NCI-H146 treated with DMSO at 0.1 percent for 48 hours (cell line): Measurements from ENCODE around the gene MYH11.
"Not testable (repeated sequence)": the region's sequence is repeated elsewhere in the genome, so short reads cannot be mapped to it uniquely, and the experiment has no call there.

Experiments used
- DNase-seq: peaks from one replicate; lab custom pipeline; 2025; ENCODE audit not compliant: unreplicated experiment; lab: John Stamatoyannopoulos, UW

The MYH11 gene

GRCh38 chr16:15846510-15846909, 10.3 kb downstream of the MYH11 start:
- no peak for DNase-seq

- DNase-seq, result no peak
Measured at GRCh38 chr16:15843635-15844279, 13.1 kb downstream of the MYH11 start.

GRCh38 chr16:15839204-15839603, 17.6 kb downstream of the MYH11 start:
- DNase-seq, result not testable (repeated sequence)

GRCh38 chr16:15837761-15838160, 19.1 kb downstream of the MYH11 start:
- no peak for DNase-seq

GRCh38 chr16:15836965-15837611, 19.7 kb downstream of the MYH11 start:
- DNase-seq, result no peak

- DNase-seq, result no peak
Measured at GRCh38 chr16:15836074-15836473, 20.8 kb downstream of the MYH11 start.

- DNase-seq, result no peak
Measured at GRCh38 chr16:15835136-15835878, 21.5 kb downstream of the MYH11 start.

GRCh38 chr16:15834502-15834901, 22.3 kb downstream of the MYH11 start:
- DNase-seq, result no peak

GRCh38 chr16:15833541-15833940, 23.3 kb downstream of the MYH11 start:
- DNase-seq, result no peak

- DNase-seq, result no peak
Measured at GRCh38 chr16:15832241-15832640, 24.6 kb downstream of the MYH11 start.

GRCh38 chr16:15830832-15831451, 25.9 kb downstream of the MYH11 start:
- DNase-seq, result no peak

GRCh38 chr16:15829460-15829859, 27.4 kb downstream of the MYH11 start:
- no peak for DNase-seq

- no peak for DNase-seq
Measured at GRCh38 chr16:15827709-15828343, 29.0 kb downstream of the MYH11 start.

- no peak for DNase-seq
Measured at GRCh38 chr16:15827299-15827698, 29.5 kb downstream of the MYH11 start.

- no peak for DNase-seq
Measured at GRCh38 chr16:15825750-15826305, 31.0 kb downstream of the MYH11 start.

GRCh38 chr16:15822957-15823356, 33.9 kb downstream of the MYH11 start:
- no peak for DNase-seq

- no peak for DNase-seq
Measured at GRCh38 chr16:15820837-15821236, 36.0 kb downstream of the MYH11 start.

- DNase-seq, result no peak
Measured at GRCh38 chr16:15819046-15819445, 37.8 kb downstream of the MYH11 start.

- no peak for DNase-seq
Measured at GRCh38 chr16:15817446-15817845, 39.4 kb downstream of the MYH11 start.

- no peak for DNase-seq
Measured at GRCh38 chr16:15816228-15816627, 40.6 kb downstream of the MYH11 start.

GRCh38 chr16:15812401-15812750, 44.5 kb downstream of the MYH11 start:
- DNase-seq, result not testable (repeated sequence)
